OCI-LY1 (cell line): Measurements from ENCODE around the gene TOR4A.

Experiments
- H2AFZ ChIP-seq: fragments of 200-600 bp; sonication (generic), shearing (Covaris generic); 2 replicates; pipeline ENCODE4 v1.6.0; 2014; ENCODE audit warnings: antibody characterized with exemption, mild to moderate bottlenecking, low read length
- H3F3A ChIP-seq: fragments of 200-600 bp; sonication (generic), shearing (Covaris generic); 2 replicates; pipeline ENCODE4 v1.6.0; 2014; ENCODE audit warnings: mild to moderate bottlenecking, antibody characterized with exemption, low read length, moderate library complexity; ENCODE audit not compliant: insufficient read depth
- H3K27ac ChIP-seq: fragments of 200-600 bp; sonication (generic); 2 replicates; pipeline ENCODE4 v1.5.1; 2014; ENCODE audit warnings: low read length, mixed run types, mild to moderate bottlenecking, low read depth; ENCODE audit not compliant: poor library complexity, severe bottlenecking
- H3K27me3 ChIP-seq: fragments of 200-600 bp; sonication (generic); 2 replicates; pipeline ENCODE4 v1.6.0; 2014; ENCODE audit warnings: antibody characterized with exemption, mild to moderate bottlenecking, low read length, moderate library complexity; ENCODE audit not compliant: insufficient read depth
- H3K36me3 ChIP-seq: fragments of 200-600 bp; sonication (generic); 2 replicates; pipeline ENCODE4 v1.6.1; 2014; ENCODE audit warnings: mild to moderate bottlenecking, antibody characterized with exemption, low read length, moderate library complexity, mixed read lengths; ENCODE audit not compliant: insufficient read depth
- H3K4me1 ChIP-seq: fragments of 200-600 bp; sonication (generic); 2 replicates; pipeline ENCODE4 v1.5.1; 2014; ENCODE audit warnings: mild to moderate bottlenecking, low read length, moderate library complexity; ENCODE audit not compliant: insufficient read depth, severe bottlenecking
- H3K4me2 ChIP-seq: fragments of 200-600 bp; sonication (generic), shearing (Covaris generic); 2 replicates; pipeline ENCODE4 v1.6.1; 2014; ENCODE audit warnings: low read length
- H3K4me3 ChIP-seq: fragments of 200-600 bp; sonication (generic); 2 replicates; pipeline ENCODE4 v1.5.1; 2014; ENCODE audit warnings: low read length, low read depth, mild to moderate bottlenecking, mixed read lengths; ENCODE audit not compliant: poor library complexity, severe bottlenecking
- H3K79me2 ChIP-seq: fragments of 200-600 bp; shearing (Covaris generic); 2 replicates; pipeline ENCODE4 v1.6.1; 2016; ENCODE audit warnings: mixed run types, low read length, mixed read lengths; ENCODE audit not compliant: insufficient read depth
- H3K9ac ChIP-seq: fragments of 200-600 bp; sonication (generic), shearing (Covaris generic); 2 replicates; pipeline ENCODE4 v1.6.1; 2014; ENCODE audit warnings: mild to moderate bottlenecking, low read length, mixed read lengths
- H3K9me2 ChIP-seq: fragments of 200-600 bp; sonication (generic), shearing (Covaris generic); 2 replicates; pipeline ENCODE4 v1.6.1; 2014; ENCODE audit warnings: low read depth, mild to moderate bottlenecking, low read length, mixed read lengths
- H3K9me3 ChIP-seq: fragments of 200-600 bp; shearing (Covaris generic); 2 replicates; pipeline ENCODE4 v1.6.1; 2014; ENCODE audit warnings: low read length, mixed read lengths
- H4K20me1 ChIP-seq: fragments of 200-600 bp; sonication (generic), shearing (Covaris generic); 2 replicates; pipeline ENCODE4 v1.6.0; 2016; ENCODE audit warnings: mild to moderate bottlenecking, low read length; ENCODE audit not compliant: insufficient read depth
- EZH2 ChIP-seq: fragments of 200-600 bp; sonication (generic), shearing (Covaris generic); IDR thresholded peaks from 2 replicates; pipeline ENCODE4 v1.8.0; 2017; ENCODE audit warnings: borderline replicate concordance, mixed run types, mild to moderate bottlenecking, antibody characterized with exemption, low read length, moderate library complexity, mixed read lengths
- TF ChIP-seq, protein P1 (sequence below): fragments of 200-600 bp; sonication (generic), shearing (Covaris generic); IDR thresholded peaks from 2 replicates; pipeline ENCODE4 v1.5.1; 2017; ENCODE audit warnings: mild to moderate bottlenecking, antibody characterized with exemption, low read length, moderate library complexity, mixed read lengths

The TOR4A gene

DNA sequence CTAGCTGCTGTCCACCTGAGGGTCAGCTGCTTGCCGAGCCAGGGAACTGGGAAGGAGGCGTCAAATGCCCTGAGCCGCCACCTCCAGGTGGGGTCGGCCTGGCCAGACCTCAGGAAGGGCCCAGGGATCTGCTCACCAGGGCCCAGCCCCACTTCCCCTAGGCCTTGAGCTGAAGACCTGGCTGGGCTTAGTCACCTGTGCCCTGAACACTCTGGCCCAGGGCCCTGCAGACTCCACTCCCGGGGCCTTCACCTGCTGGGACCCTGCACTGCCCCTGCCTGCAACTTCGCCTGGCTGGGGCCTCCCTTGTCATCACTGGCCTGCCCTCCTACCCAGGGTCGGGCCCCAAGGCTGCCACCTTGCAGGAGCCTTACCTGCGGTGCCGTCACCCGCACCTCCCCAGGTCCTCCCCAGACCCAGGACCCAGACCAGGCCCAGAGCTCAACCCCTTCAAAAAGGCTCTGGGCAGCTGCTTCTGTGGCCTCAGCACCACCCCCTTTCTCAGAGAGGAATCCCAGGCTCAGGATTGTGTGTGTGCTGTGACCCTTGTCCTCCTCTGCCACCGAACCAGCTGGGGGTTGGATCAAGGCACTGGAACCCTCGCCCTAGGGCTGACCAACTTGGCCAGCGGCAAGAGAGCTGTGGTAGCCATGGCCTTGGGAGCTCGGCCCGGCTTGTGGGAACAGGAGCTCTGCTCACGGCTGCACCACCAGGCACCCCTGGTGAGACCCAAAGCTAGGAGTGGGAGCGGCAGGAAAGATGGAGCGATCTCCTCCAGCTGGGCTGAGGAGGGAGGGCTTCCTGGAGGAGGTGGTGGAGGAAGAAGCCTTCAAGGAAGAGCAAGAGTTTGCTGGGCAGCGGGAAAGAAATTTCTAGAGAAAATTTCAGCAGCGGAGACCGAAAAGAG is 23.6 kb upstream of the TOR4A start:
- Histone ChIP-seq H3F3A (no peaks in the 10 kb centered on the region), H3K36me3 (peaks cover 6% of the 10 kb centered on the region), H3K4me2 (peak overlapping the region; percentile 85), H3K27ac (no peak overlapping the region), H3K4me1 (peaks cover 46% of the 10 kb centered on the region), H3K9me2 (no peaks in the 10 kb centered on the region), H3K4me3 (peak overlapping the region; percentile 72), H3K9me3 (no peaks in the 10 kb centered on the region), H3K27me3 (no peaks in the 10 kb centered on the region; the same call in 1 of the 2 replicates), H3K79me2 (no peaks in the 10 kb centered on the region), H4K20me1 (no peaks in the 10 kb centered on the region), H2AFZ (no peak overlapping the region), H3K9ac (peak overlapping the region; percentile 86)
- no peak for TF ChIP-seq EZH2
- TF ChIP-seq, protein P1, sequence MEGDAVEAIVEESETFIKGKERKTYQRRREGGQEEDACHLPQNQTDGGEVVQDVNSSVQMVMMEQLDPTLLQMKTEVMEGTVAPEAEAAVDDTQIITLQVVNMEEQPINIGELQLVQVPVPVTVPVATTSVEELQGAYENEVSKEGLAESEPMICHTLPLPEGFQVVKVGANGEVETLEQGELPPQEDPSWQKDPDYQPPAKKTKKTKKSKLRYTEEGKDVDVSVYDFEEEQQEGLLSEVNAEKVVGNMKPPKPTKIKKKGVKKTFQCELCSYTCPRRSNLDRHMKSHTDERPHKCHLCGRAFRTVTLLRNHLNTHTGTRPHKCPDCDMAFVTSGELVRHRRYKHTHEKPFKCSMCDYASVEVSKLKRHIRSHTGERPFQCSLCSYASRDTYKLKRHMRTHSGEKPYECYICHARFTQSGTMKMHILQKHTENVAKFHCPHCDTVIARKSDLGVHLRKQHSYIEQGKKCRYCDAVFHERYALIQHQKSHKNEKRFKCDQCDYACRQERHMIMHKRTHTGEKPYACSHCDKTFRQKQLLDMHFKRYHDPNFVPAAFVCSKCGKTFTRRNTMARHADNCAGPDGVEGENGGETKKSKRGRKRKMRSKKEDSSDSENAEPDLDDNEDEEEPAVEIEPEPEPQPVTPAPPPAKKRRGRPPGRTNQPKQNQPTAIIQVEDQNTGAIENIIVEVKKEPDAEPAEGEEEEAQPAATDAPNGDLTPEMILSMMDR = no peak

DNA sequence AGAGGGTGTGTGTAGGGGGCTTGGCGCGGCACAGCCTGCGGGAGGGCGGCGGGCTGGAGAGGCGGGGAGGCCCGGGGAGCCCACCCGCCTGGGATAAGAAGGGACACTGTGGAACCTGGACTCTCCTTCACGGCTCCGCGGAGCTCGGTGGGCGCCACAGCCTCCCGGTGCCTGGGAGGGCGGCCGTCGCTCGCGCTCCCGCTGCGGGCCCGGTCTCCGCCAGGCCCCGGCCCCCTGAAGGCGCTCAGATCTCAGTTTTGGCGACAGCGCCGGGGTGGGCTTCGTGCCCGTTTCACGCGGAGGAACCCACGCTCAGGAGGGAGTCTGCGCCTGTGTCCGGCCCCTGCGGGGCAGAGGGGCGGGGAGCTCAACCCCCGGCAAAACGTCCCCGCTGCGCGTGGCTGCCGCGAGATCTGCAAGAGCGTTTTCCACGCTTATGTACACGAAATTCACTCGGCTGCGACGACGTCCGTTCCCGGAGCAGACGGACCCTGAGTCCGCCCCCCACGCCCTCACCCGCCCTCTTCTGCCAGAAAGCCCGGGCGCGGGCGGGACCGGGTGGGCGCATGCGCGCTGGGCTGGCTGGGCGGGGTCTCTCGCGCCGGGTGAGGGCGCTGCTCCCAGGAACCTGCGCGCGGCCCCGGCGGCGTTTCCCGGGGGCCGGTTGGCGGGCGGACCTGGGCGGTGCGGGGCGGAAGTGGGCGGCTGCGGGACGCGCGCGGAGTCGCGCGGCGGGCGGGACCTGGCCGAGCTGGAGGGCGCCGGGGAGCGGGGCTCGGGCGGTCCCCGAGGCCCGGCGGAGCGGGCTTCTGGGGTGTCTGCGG is 22.7 kb upstream of the TOR4A start, which contains the start of gene NELFB:
NELFB (plus strand) TSS at position 704 of the 824 bp plus-strand sequence.
- H3F3A ChIP-seq = no peaks in the 10 kb centered on the region
- peak within 1 kb of the TSS; percentile 90 for H3K4me3 ChIP-seq
- peak within 1 kb of the TSS; percentile 89 for H3K9ac ChIP-seq
- 0 out of 2 replicates have a peak within 1 kb of the TSS, but pooled peaks have one; percentile 22 for H2AFZ ChIP-seq
- peak within 1 kb of the TSS; percentile 88 for H3K4me2 ChIP-seq
- no peaks in the 10 kb centered on the region for H4K20me1 ChIP-seq
- H3K9me3 ChIP-seq = no peaks in the 10 kb centered on the region
- H3K79me2 ChIP-seq = no peaks in the 10 kb centered on the region
- H3K27me3 ChIP-seq = no peaks in the 10 kb centered on the region; the same call in 1 of the 2 replicates
- no peaks in the 10 kb centered on the region for H3K9me2 ChIP-seq
- H3K27ac ChIP-seq = no peak within 1 kb of the TSS
- H3K36me3 ChIP-seq = peaks cover 10% of the 10 kb centered on the region
- TF ChIP-seq EZH2 = no peak
- TF ChIP-seq, protein P1 = no peak
- peaks cover 46% of the 10 kb centered on the region for H3K4me1 ChIP-seq

DNA sequence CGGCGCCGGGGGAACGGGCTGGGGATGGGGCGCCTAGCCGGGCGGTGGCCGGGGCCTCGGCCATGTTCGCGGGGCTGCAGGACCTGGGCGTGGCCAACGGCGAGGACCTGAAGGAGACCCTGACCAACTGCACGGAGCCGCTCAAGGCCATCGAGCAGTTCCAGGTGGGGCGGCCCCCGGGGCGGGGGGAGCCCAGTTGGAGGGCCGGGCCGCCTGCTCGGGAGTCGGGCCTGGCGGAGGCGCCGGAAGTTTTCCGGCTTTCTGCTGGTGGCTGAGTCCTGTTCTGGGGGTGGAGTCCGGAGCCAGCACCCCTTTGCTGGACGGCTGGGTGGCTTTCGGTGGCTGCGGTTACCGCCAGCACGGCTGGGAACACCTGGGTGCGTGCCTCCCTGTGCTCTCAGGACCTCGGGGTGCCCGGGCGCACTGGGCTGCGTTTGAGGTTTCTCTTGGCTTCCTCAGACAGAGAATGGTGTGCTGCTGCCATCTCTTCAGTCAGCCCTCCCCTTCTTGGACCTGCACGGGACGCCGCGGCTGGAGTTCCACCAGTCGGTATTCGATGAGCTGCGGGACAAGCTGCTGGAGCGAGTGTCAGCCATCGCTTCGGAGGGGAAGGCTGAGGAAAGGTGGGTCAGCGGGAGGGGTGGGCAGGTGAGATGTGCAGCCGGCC is 21.9 kb upstream of the TOR4A start:
- Histone ChIP-seq H3K27me3 (no peaks in the 10 kb centered on the region; the same call in 1 of the 2 replicates), H2AFZ (no peak overlapping the region), H4K20me1 (no peaks in the 10 kb centered on the region), H3K27ac (no peak overlapping the region), H3K9me3 (no peaks in the 10 kb centered on the region), H3K4me2 (peak overlapping the region; percentile 88), H3K36me3 (peaks cover 10% of the 10 kb centered on the region), H3F3A (no peaks in the 10 kb centered on the region), H3K79me2 (no peaks in the 10 kb centered on the region), H3K9ac (peak overlapping the region; percentile 89), H3K9me2 (no peaks in the 10 kb centered on the region), H3K4me3 (peak overlapping the region; percentile 90), H3K4me1 (peaks cover 46% of the 10 kb centered on the region)
- TF ChIP-seq EZH2 = no peak
- TF ChIP-seq, protein P1 = no peak
